ENCODE data around the gene SYNGR3.

Gene SYNGR3

DNA sequence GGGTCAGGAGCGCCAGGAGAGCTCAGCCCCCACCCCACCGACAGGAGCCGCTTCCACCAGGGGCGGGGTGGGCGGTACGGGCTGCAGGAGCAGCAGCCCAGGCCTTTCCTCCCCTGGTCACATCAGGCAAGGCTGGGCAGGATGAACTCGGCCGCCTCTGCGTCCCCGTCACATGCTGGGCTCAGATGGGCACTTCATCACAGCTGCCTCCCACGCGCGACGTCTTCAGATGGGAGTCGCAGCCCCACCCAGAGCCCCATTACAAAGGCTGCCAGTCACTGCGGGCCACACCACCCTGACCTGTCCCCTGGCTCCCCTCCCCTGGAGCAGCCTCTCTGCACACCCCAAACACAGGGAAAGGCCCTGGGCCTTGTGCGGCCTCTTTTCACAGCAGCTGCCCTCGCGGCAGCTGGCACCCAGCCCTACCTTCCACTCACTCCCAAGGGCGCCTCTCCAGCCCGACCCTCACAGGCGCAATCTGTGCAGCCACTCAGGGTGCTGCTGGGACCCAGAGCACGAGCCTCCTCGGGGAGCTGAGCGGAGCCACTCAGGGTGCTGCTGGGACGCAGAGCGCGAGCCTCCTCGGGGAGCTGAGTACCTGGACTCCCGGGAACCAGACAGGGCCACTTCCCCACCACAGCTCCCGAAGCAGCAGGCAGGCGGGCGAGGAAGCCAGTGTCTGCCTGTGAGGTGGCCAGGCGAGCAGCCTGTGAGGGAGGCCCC is 15.2 kb downstream of the SYNGR3 start:
- Histone ChIP-seq H3K9ac (ENCODE audit: low read length) (no peak overlapping the region), H3K4ac (ENCODE audit: low read depth, low read length) (no peak overlapping the region), H3K4me1 (ENCODE audit: control insufficient read depth, low read depth, low read length) (peaks cover 9% of the 10 kb centered on the region), H2BK5ac (ENCODE audit: low read length) (no peak overlapping the region), H3K4me3 (ENCODE audit: low read length) (no peak overlapping the region), H3K27me3 (ENCODE audit: insufficient read depth, low read length, poor library complexity) (no peaks in the 10 kb centered on the region), H2BK15ac (replicated peaks; ENCODE audit: low read depth) (no peak overlapping the region), H3K79me2 (ENCODE audit: control insufficient read depth, insufficient read depth, low read length) (peaks cover 43% of the 10 kb centered on the region), H4K8ac (ENCODE audit: low read depth, low read length) (no peak overlapping the region), H3K27ac (ENCODE audit: low read depth, low read length) (no peak overlapping the region), H3K23ac (ENCODE audit: low read length) (no peak overlapping the region), H3K4me2 (ENCODE audit: low read length) (no peak overlapping the region), H3K79me1 (ENCODE audit: low read length) (peaks cover 31% of the 10 kb centered on the region), H3K36me3 (ENCODE audit: control insufficient read depth, insufficient read depth, low read length) (peaks cover 15% of the 10 kb centered on the region), H4K5ac (ENCODE audit: low read length) (no peak overlapping the region), H3K56ac (ENCODE audit: low read length) (peak overlapping the region; percentile 30), H3K18ac (ENCODE audit: low read length) (no peak overlapping the region), H2AK5ac (ENCODE audit: low read length) (no peak overlapping the region), H2BK120ac (ENCODE audit: low read depth, low read length) (no peak overlapping the region)
- DNase-seq, result no peak
- no CpG with 5 or more reads among the region's 34 CpGs for WGBS (ENCODE audit: extremely low coverage, insufficient coverage, low lambda C conversion rate)

DNA sequence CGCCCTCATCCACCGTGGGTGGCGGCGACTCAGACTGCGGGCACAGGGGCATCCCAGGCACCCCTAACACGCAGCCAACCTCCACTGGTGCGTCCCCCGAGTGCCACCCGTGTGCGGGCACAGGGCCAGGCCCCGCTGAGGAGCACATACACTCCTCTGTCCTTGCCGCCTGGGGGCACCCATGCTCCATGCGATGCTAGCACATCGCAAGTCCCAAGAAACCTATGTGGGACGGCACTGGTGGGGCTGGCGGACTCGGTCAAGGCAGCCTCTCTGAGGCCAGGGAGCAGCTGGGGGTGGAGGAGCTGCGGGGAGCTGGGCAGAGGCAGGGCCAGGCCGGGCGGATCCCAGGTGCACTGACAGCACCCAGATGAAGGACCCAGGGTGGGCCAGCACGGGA is 15.9 kb downstream of the SYNGR3 start:
- H3K4me1 ChIP-seq (ENCODE audit: control insufficient read depth, low read depth, low read length), result peaks cover 12% of the 10 kb centered on the region
- no peak overlapping the region for H3K27ac ChIP-seq (ENCODE audit: low read depth, low read length)
- H3K4me3 ChIP-seq (ENCODE audit: low read length), result no peak overlapping the region
- H2BK5ac ChIP-seq (ENCODE audit: low read length), result no peak overlapping the region
- no peak overlapping the region for H3K23ac ChIP-seq (ENCODE audit: low read length)
- peaks cover 43% of the 10 kb centered on the region for H3K79me2 ChIP-seq (ENCODE audit: control insufficient read depth, insufficient read depth, low read length)
- H3K56ac ChIP-seq (ENCODE audit: low read length), result no peak overlapping the region
- H3K9ac ChIP-seq (ENCODE audit: low read length), result no peak overlapping the region
- H3K4ac ChIP-seq (ENCODE audit: low read depth, low read length), result no peak overlapping the region
- peaks cover 13% of the 10 kb centered on the region for H3K36me3 ChIP-seq (ENCODE audit: control insufficient read depth, insufficient read depth, low read length)
- H4K8ac ChIP-seq (ENCODE audit: low read depth, low read length), result no peak overlapping the region
- no peak overlapping the region for H2BK15ac ChIP-seq (replicated peaks; ENCODE audit: low read depth)
- H3K4me2 ChIP-seq (ENCODE audit: low read length), result no peak overlapping the region
- H3K79me1 ChIP-seq (ENCODE audit: low read length), result peaks cover 34% of the 10 kb centered on the region
- H3K18ac ChIP-seq (ENCODE audit: low read length), result no peak overlapping the region
- no peak for DNase-seq
- no peak overlapping the region for H2BK120ac ChIP-seq (ENCODE audit: low read depth, low read length)
- WGBS (ENCODE audit: extremely low coverage, insufficient coverage, low lambda C conversion rate), result no CpG with 5 or more reads among the region's 21 CpGs
- no peaks in the 10 kb centered on the region for H3K27me3 ChIP-seq (ENCODE audit: insufficient read depth, low read length, poor library complexity)
- H4K5ac ChIP-seq (ENCODE audit: low read length), result no peak overlapping the region
- no peak overlapping the region for H2AK5ac ChIP-seq (ENCODE audit: low read length)

DNA sequence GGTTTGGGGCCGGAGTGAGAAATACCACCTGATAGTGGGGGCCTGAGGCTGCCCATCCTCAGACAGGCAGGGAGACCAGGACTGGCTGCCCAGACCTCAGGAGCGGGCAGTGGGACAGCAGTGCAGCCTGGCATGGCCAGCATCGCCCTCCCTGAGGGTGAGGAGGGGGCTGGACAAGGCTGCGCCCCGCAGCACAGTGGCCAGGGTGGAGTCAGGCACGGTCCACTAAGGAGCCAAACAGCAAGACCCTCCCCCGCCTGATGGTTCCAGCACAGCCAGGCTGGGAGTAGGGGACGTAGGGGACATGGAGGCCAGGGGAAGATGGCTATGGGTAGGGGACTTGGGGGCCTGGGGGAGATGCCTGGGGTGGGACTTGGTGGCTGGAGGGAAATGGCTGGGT is 16.5 kb downstream of the SYNGR3 start:
- Histone ChIP-seq H3K27me3 (ENCODE audit: insufficient read depth, low read length, poor library complexity) (no peaks in the 10 kb centered on the region), H3K23ac (ENCODE audit: low read length) (no peak overlapping the region), H3K18ac (ENCODE audit: low read length) (no peak overlapping the region), H3K4me1 (ENCODE audit: control insufficient read depth, low read depth, low read length) (peaks cover 12% of the 10 kb centered on the region), H4K5ac (ENCODE audit: low read length) (no peak overlapping the region), H3K27ac (ENCODE audit: low read depth, low read length) (no peak overlapping the region), H4K8ac (ENCODE audit: low read depth, low read length) (no peak overlapping the region), H3K4me2 (ENCODE audit: low read length) (no peak overlapping the region), H3K4me3 (ENCODE audit: low read length) (no peak overlapping the region), H2BK15ac (replicated peaks; ENCODE audit: low read depth) (no peak overlapping the region), H2BK120ac (ENCODE audit: low read depth, low read length) (no peak overlapping the region), H3K4ac (ENCODE audit: low read depth, low read length) (no peak overlapping the region), H3K79me2 (ENCODE audit: control insufficient read depth, insufficient read depth, low read length) (peaks cover 43% of the 10 kb centered on the region), H2AK5ac (ENCODE audit: low read length) (no peak overlapping the region), H2BK5ac (ENCODE audit: low read length) (no peak overlapping the region), H3K79me1 (ENCODE audit: low read length) (peaks cover 34% of the 10 kb centered on the region), H3K9ac (ENCODE audit: low read length) (peak overlapping the region; percentile 12), H3K36me3 (ENCODE audit: control insufficient read depth, insufficient read depth, low read length) (peaks cover 13% of the 10 kb centered on the region), H3K56ac (ENCODE audit: low read length) (no peak overlapping the region)
- WGBS (ENCODE audit: extremely low coverage, insufficient coverage, low lambda C conversion rate), result no CpG with 5 or more reads among the region's 8 CpGs
- DNase-seq, result no peak

DNA sequence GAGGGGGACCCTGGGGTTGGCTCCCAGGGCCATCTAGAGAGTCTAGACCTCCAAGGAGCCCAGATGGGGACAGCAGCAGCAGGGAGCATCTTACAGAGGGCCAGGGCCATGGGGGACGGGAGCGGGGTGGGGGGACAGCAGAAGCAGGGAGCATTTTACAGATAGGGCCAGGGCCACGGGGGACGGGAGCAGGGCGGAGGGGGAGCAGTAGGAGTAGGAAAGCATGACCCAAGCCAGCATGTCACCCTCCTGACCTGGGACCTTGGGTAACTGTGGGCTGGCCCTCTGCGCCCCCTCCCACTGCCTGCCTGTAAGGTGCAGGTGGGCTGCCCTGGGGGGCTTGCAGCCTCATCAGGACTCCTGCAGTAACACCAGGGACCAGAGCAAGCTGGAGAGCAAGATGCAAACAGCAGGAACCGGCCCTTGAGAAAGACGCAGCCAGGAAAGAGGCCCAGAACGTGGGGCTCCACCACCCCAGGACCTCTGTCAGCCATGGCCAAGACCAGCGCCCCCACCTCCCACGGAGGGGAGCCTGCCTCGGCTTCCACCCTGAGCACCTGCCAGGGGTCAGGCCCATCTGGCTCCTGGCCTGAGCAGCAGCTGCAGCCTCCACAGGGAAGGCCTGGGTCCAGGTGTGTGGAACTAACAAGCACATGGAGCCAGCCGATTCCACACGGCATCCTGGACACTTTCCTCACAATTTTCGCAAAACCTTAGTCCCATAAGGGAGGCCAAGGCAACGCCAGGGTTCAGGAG is 17.5 kb downstream of the SYNGR3 start:
- Histone ChIP-seq H2AK5ac (ENCODE audit: low read length) (no peak overlapping the region), H2BK120ac (ENCODE audit: low read depth, low read length) (no peak overlapping the region), H3K4ac (ENCODE audit: low read depth, low read length) (no peak overlapping the region), H3K4me3 (ENCODE audit: low read length) (no peak overlapping the region), H3K9ac (ENCODE audit: low read length) (peak overlapping the region; percentile 16), H3K27ac (ENCODE audit: low read depth, low read length) (no peak overlapping the region), H3K36me3 (ENCODE audit: control insufficient read depth, insufficient read depth, low read length) (peaks cover 4% of the 10 kb centered on the region), H3K23ac (ENCODE audit: low read length) (no peak overlapping the region), H2BK15ac (replicated peaks; ENCODE audit: low read depth) (no peak overlapping the region), H3K4me2 (ENCODE audit: low read length) (no peak overlapping the region), H4K8ac (ENCODE audit: low read depth, low read length) (no peak overlapping the region), H3K79me2 (ENCODE audit: control insufficient read depth, insufficient read depth, low read length) (peaks cover 43% of the 10 kb centered on the region), H3K27me3 (ENCODE audit: insufficient read depth, low read length, poor library complexity) (no peaks in the 10 kb centered on the region), H3K56ac (ENCODE audit: low read length) (no peak overlapping the region), H4K5ac (ENCODE audit: low read length) (no peak overlapping the region), H2BK5ac (ENCODE audit: low read length) (no peak overlapping the region), H3K18ac (ENCODE audit: low read length) (no peak overlapping the region), H3K4me1 (ENCODE audit: control insufficient read depth, low read depth, low read length) (peaks cover 12% of the 10 kb centered on the region), H3K79me1 (ENCODE audit: low read length) (peaks cover 34% of the 10 kb centered on the region)
- DNase-seq, result no peak
- WGBS (ENCODE audit: extremely low coverage, insufficient coverage, low lambda C conversion rate), result no CpG with 5 or more reads among the region's 16 CpGs

DNA sequence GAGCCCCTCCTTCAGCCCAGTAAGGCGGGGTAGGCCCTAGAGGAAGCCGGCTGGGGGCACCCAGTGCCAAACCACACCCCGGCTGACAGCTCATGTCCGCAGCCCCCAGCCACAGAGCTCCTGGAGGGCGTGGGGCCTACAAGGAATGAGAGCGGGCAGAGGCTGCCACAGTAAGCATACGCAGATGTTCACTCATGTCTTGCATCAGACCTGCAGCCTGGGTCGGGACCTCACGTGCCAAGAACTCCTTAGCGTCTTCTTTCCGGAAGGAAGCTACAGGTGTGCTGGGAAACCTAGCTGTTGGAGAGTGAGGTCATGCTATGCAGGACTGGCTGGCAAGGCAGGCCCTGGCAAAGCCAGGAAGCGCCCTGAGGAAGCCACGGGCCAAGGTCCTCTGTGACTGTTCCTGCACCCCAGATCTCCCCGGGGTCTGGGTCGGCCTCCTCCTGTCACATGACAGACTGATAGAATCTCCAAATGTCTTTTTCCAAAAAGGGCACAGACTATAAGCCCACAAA is 18.3 kb downstream of the SYNGR3 start:
- no peaks in the 10 kb centered on the region for H3K27me3 ChIP-seq (ENCODE audit: insufficient read depth, low read length, poor library complexity)
- no peak overlapping the region for H3K18ac ChIP-seq (ENCODE audit: low read length)
- no peak overlapping the region for H3K4ac ChIP-seq (ENCODE audit: low read depth, low read length)
- H3K4me3 ChIP-seq (ENCODE audit: low read length), result no peak overlapping the region
- no peak for DNase-seq
- H3K23ac ChIP-seq (ENCODE audit: low read length), result no peak overlapping the region
- no peaks in the 10 kb centered on the region for H3K36me3 ChIP-seq (ENCODE audit: control insufficient read depth, insufficient read depth, low read length)
- H3K79me1 ChIP-seq (ENCODE audit: low read length), result peaks cover 34% of the 10 kb centered on the region
- H3K79me2 ChIP-seq (ENCODE audit: control insufficient read depth, insufficient read depth, low read length), result peaks cover 43% of the 10 kb centered on the region
- whole genome bisulfite sequencing (ENCODE audit: extremely low coverage, insufficient coverage, low lambda C conversion rate), result no CpG with 5 or more reads among the region's 15 CpGs
- no peak overlapping the region for H2BK15ac ChIP-seq (replicated peaks; ENCODE audit: low read depth)
- H3K4me1 ChIP-seq (ENCODE audit: control insufficient read depth, low read depth, low read length), result peaks cover 12% of the 10 kb centered on the region
- H3K56ac ChIP-seq (ENCODE audit: low read length), result peak overlapping the region; percentile 96
- H3K9ac ChIP-seq (ENCODE audit: low read length), result peak overlapping the region; percentile 83
- H4K8ac ChIP-seq (ENCODE audit: low read depth, low read length), result no peak overlapping the region
- no peak overlapping the region for H4K5ac ChIP-seq (ENCODE audit: low read length)
- peak overlapping the region; percentile 45 for H3K4me2 ChIP-seq (ENCODE audit: low read length)
- H3K27ac ChIP-seq (ENCODE audit: low read depth, low read length), result no peak overlapping the region
- H2AK5ac ChIP-seq (ENCODE audit: low read length), result no peak overlapping the region
- H2BK5ac ChIP-seq (ENCODE audit: low read length), result no peak overlapping the region
- no peak overlapping the region for H2BK120ac ChIP-seq (ENCODE audit: low read depth, low read length)

Data from mesendoderm (in vitro differentiated cells).